WTC11 (cell line): Measurements from ENCODE around the gene CARD14. TPM values are rescaled to one million over a fixed set of nuclear protein-coding genes. Genes with fewer than 3 reads are reported as not detected.

ENCODE experiments used
- ATAC-seq: fragments of 200-7000 bp; cut with Tn5 transposase; 2 replicates; pipeline ENCODE4 v1.10.0; 2021; ENCODE audit warnings: mild to moderate bottlenecking, moderate library complexity
- CTCF ChIA-PET: fragments of 300-600 bp; sonication (Branson Sonifier 250); formaldehyde crosslinking; loops from one replicate; lab custom pipeline; 2021; ENCODE audit warnings: antibody characterized with exemption; lab: Charles Lee
- POLR2A ChIA-PET: fragments of 350-600 bp; sonication (Branson Sonifier 250); formaldehyde crosslinking; loops from one replicate; lab custom pipeline; 2021; ENCODE audit warnings: antibody characterized with exemption; lab: Charles Lee
- DNase-seq: peaks from one replicate; pipeline ENCODE4 v3.0.0; 2021; ENCODE audit warnings: low spot score
- H3K27ac Mint-ChIP-seq: 2 replicates; pipeline ENCODE4 v1.8.0; 2021; ENCODE audit warnings: mixed read lengths
- H3K27me3 Mint-ChIP-seq: 2 replicates; pipeline ENCODE4 v1.8.0; 2021; ENCODE audit warnings: low read depth, mild to moderate bottlenecking, moderate library complexity, mixed read lengths
- H3K36me3 Mint-ChIP-seq: 2 replicates; pipeline ENCODE4 v1.8.0; 2021; ENCODE audit warnings: mixed read lengths
- H3K4me1 Mint-ChIP-seq: 2 replicates; pipeline ENCODE4 v1.8.0; 2022; ENCODE audit warnings: mixed read lengths
- H3K4me3 Mint-ChIP-seq: 2 replicates; pipeline ENCODE4 v1.8.0; 2021; ENCODE audit warnings: mild to moderate bottlenecking, moderate library complexity, mixed read lengths
- H3K9me3 Mint-ChIP-seq: 2 replicates; pipeline ENCODE4 v1.8.0; 2021; ENCODE audit warnings: mixed read lengths
- E2F1 ChIP-seq: sonication (generic); formaldehyde crosslinking; IDR thresholded peaks from 2 replicates; pipeline ENCODE4 v1.8.0; 2022; ENCODE audit warnings: mild to moderate bottlenecking, missing genetic modification reagents
- ELF4 ChIP-seq: sonication (generic); formaldehyde crosslinking; IDR thresholded peaks from 2 replicates; pipeline ENCODE4 v1.8.1; 2022; ENCODE audit warnings: low read depth, mild to moderate bottlenecking, moderate library complexity, missing genetic modification reagents
- EMX1 ChIP-seq: fragments of 250-450 bp; sonication (Bioruptor Pico); IDR thresholded peaks from 2 replicates; pipeline ENCODE4 v1.8.0; 2021; ENCODE audit warnings: mild to moderate bottlenecking
- ETV6 ChIP-seq: sonication (generic); formaldehyde crosslinking; IDR thresholded peaks from 2 replicates; pipeline ENCODE4 v1.8.1; 2022; ENCODE audit warnings: mild to moderate bottlenecking, missing genetic modification reagents
- GABPB1 ChIP-seq: sonication (generic); formaldehyde crosslinking; IDR thresholded peaks from 2 replicates; pipeline ENCODE4 v1.8.1; 2023; ENCODE audit warnings: mild to moderate bottlenecking, missing genetic modification reagents
- GRHL2 ChIP-seq: fragments of 250-450 bp; sonication (Bioruptor Pico); IDR thresholded peaks from 2 replicates; pipeline ENCODE4 v1.8.0; 2022; ENCODE audit warnings: mild to moderate bottlenecking, moderate library complexity; ENCODE audit not compliant: insufficient replicate concordance, severe bottlenecking
- HMGA2 ChIP-seq: fragments of 250-450 bp; sonication (Bioruptor Pico); IDR thresholded peaks from 2 replicates; pipeline ENCODE4 v1.4.0; 2021; ENCODE audit warnings: mild to moderate bottlenecking, moderate library complexity
- HMGXB4 ChIP-seq: sonication (generic); formaldehyde crosslinking; IDR thresholded peaks from 2 replicates; pipeline ENCODE4 v1.8.1; 2023; ENCODE audit warnings: mild to moderate bottlenecking, moderate library complexity, missing genetic modification reagents
- IRF1 ChIP-seq: sonication (generic); formaldehyde crosslinking; IDR thresholded peaks from 2 replicates; pipeline ENCODE4 v1.8.0; 2023; ENCODE audit warnings: missing genetic modification reagents
- JAZF1 ChIP-seq: fragments of 250-450 bp; sonication (Bioruptor Pico); IDR thresholded peaks from 2 replicates; pipeline ENCODE4 v1.9.0; 2021; ENCODE audit warnings: moderate library complexity, mild to moderate bottlenecking, inconsistent platforms
- JUN ChIP-seq: sonication (generic); formaldehyde crosslinking; IDR thresholded peaks from 2 replicates; pipeline ENCODE4 v1.8.0; 2023; ENCODE audit warnings: mild to moderate bottlenecking, missing genetic modification reagents
- KAT7 ChIP-seq: sonication (generic); formaldehyde crosslinking; IDR thresholded peaks from 2 replicates; pipeline ENCODE4 v1.8.1; 2023; ENCODE audit warnings: missing genetic modification reagents, mild to moderate bottlenecking, borderline replicate concordance
- MLX ChIP-seq: sonication (generic); formaldehyde crosslinking; IDR thresholded peaks from 2 replicates; pipeline ENCODE4 v1.8.1; 2023; ENCODE audit warnings: mild to moderate bottlenecking, missing genetic modification reagents, moderate library complexity
- MXD4 ChIP-seq: fragments of 250-450 bp; sonication (Bioruptor Pico); IDR thresholded peaks from 2 replicates; pipeline ENCODE4 v1.8.0; 2021; ENCODE audit warnings: mild to moderate bottlenecking, moderate library complexity, borderline replicate concordance
- NR2C2 ChIP-seq: sonication (generic); formaldehyde crosslinking; IDR thresholded peaks from 2 replicates; pipeline ENCODE4 v1.8.0; 2022; ENCODE audit warnings: mild to moderate bottlenecking, missing genetic modification reagents
- OVOL2 ChIP-seq: fragments of 250-450 bp; sonication (Bioruptor Pico); IDR thresholded peaks from 2 replicates; pipeline ENCODE4 v1.9.0; 2021; ENCODE audit warnings: mild to moderate bottlenecking, borderline replicate concordance
- PREB ChIP-seq: sonication (generic); formaldehyde crosslinking; IDR thresholded peaks from 2 replicates; pipeline ENCODE4 v1.8.1; 2022; ENCODE audit warnings: mild to moderate bottlenecking, missing genetic modification reagents, moderate library complexity, borderline replicate concordance
- PRRX2 ChIP-seq: fragments of 250-450 bp; sonication (Bioruptor Pico); IDR thresholded peaks from 2 replicates; pipeline ENCODE4 v1.8.0; 2021; ENCODE audit warnings: mild to moderate bottlenecking
- RORB ChIP-seq: fragments of 250-450 bp; sonication (Bioruptor Pico); IDR thresholded peaks from 2 replicates; pipeline ENCODE4 v1.9.0; 2021; ENCODE audit warnings: mild to moderate bottlenecking
- SMAD4 ChIP-seq: sonication (generic); formaldehyde crosslinking; IDR thresholded peaks from 2 replicates; pipeline ENCODE4 v1.8.0; 2022; ENCODE audit warnings: mild to moderate bottlenecking, missing genetic modification reagents
- TEAD4 ChIP-seq: sonication (generic); formaldehyde crosslinking; IDR thresholded peaks from 2 replicates; pipeline ENCODE4 v1.8.0; 2022; ENCODE audit warnings: mild to moderate bottlenecking, missing genetic modification reagents
- ZNF138 ChIP-seq: sonication (generic); formaldehyde crosslinking; conservative IDR thresholded peaks from 2 replicates; pipeline ENCODE4 v1.8.1; 2022; ENCODE audit warnings: mild to moderate bottlenecking, moderate library complexity, missing genetic modification reagents
- ZNF219 ChIP-seq: sonication (generic); formaldehyde crosslinking; IDR thresholded peaks from 2 replicates; pipeline ENCODE4 v1.8.0; 2023; ENCODE audit warnings: missing genetic modification reagents, mild to moderate bottlenecking, borderline replicate concordance
- ZNF416 ChIP-seq: fragments of 250-450 bp; sonication (Bioruptor Pico); IDR thresholded peaks from 2 replicates; pipeline ENCODE4 v1.9.0; 2021; ENCODE audit warnings: mild to moderate bottlenecking, inconsistent platforms
- ZNF425 ChIP-seq: fragments of 250-450 bp; sonication (Bioruptor Pico); conservative IDR thresholded peaks from 2 replicates; pipeline ENCODE4 v1.9.0; 2021; ENCODE audit warnings: mild to moderate bottlenecking
- total RNA-seq: library from RNA; stranded (reverse); gene quantifications from 3 replicates; pipeline ENCODE4 v1.2.3, GENCODE V29; 2021

The CARD14 gene
- total RNA-seq, 1 experiment from 2014 or later: 0.83 TPM

- CTCF ChIA-PET: no interaction called here
- TF ChIP-seq MLX (no peak), ETV6 (CRISPR knock-in tag) (no peak), ELF4 (no peak)
- TF ChIP-seq, all 79 proteins: peak for 0
- Mint-ChIP-seq H3K4me1 (peaks cover 4% of the 10 kb centered on the region; the same call in 1 of the 2 replicates), H3K27me3 (no peaks in the 10 kb centered on the region), H3K9me3 (peaks cover 5% of the 10 kb centered on the region), H3K27ac (no peak overlapping the region), H3K4me3 (no peak overlapping the region), H3K36me3 (no peaks in the 10 kb centered on the region)
- POLR2A ChIA-PET: no interaction called here
- ATAC-seq: no peak
- DNase-seq: no peak
Measured at GRCh38 chr17:80169107-80169506, 723 bp upstream of the CARD14 start.

GRCh38 chr17:80171681-80172080 lies 1.9 kb downstream of the CARD14 start:
- no peaks in the 10 kb centered on the region for H3K27me3 Mint-ChIP-seq
- H3K9me3 Mint-ChIP-seq: peaks cover 5% of the 10 kb centered on the region
- no peaks in the 10 kb centered on the region for H3K36me3 Mint-ChIP-seq
- H3K27ac Mint-ChIP-seq: no peak overlapping the region
- no peak for TF ChIP-seq MXD4 (CRISPR knock-in tag)
- TF ChIP-seq PRRX2 (CRISPR knock-in tag): no peak
- TF ChIP-seq HMGXB4: no peak
- no peak for TF ChIP-seq SMAD4 (CRISPR knock-in tag)
- TF ChIP-seq KAT7: no peak
- no peak for TF ChIP-seq E2F1 (CRISPR knock-in tag)
- no peak for TF ChIP-seq PREB (CRISPR knock-in tag)
- TF ChIP-seq EMX1 (CRISPR knock-in tag): no peak
- TF ChIP-seq GABPB1: no peak
- TF ChIP-seq HMGA2 (CRISPR knock-in tag): no peak
- no peak for TF ChIP-seq TEAD4 (CRISPR knock-in tag)
- peaks cover 8% of the 10 kb centered on the region for H3K4me1 Mint-ChIP-seq
- CTCF ChIA-PET: interaction anchor here (1.1 kb wide), 1 partner anchor 89 kb away, joined by 3 read pairs; no protein-coding TSS in a partner anchor
- ATAC-seq: no peak
- H3K4me3 Mint-ChIP-seq: no peak overlapping the region
- POLR2A ChIA-PET: no interaction called here
- no peak for DNase-seq

- H3K27ac Mint-ChIP-seq: no peak overlapping the region
- DNase-seq (no peak), ATAC-seq (no peak)
- peaks cover 8% of the 10 kb centered on the region for H3K4me1 Mint-ChIP-seq
- POLR2A ChIA-PET: no interaction called here
- no peak overlapping the region for H3K4me3 Mint-ChIP-seq
- no peaks in the 10 kb centered on the region for H3K36me3 Mint-ChIP-seq
- CTCF ChIA-PET: interaction anchor here (0.6 kb wide), 1 partner anchor 373 kb away, joined by 3 read pairs; no protein-coding TSS in a partner anchor
- peaks cover 5% of the 10 kb centered on the region for H3K9me3 Mint-ChIP-seq
- no peaks in the 10 kb centered on the region for H3K27me3 Mint-ChIP-seq
- TF ChIP-seq OVOL2: no peak
- no peak for TF ChIP-seq HMGXB4
- no peak for TF ChIP-seq GRHL2 (CRISPR knock-in tag)
- no peak for TF ChIP-seq ZNF219 (CRISPR knock-in tag)
- no peak for TF ChIP-seq RORB (CRISPR knock-in tag)
- TF ChIP-seq ZNF425 (CRISPR knock-in tag): no peak
- no peak for TF ChIP-seq ZNF416
- no peak for TF ChIP-seq JUN (CRISPR knock-in tag)
- TF ChIP-seq NR2C2 (CRISPR knock-in tag): no peak
- no peak for TF ChIP-seq JAZF1 (CRISPR knock-in tag)
- TF ChIP-seq IRF1 (CRISPR knock-in tag): no peak
- TF ChIP-seq ZNF138: no peak
Measured at GRCh38 chr17:80173126-80173525, 3.3 kb downstream of the CARD14 start.
